Neural crest cell (in vitro differentiated cells): ENCODE measurements around the gene GATB. TPM values are rescaled to one million over a fixed set of nuclear protein-coding genes. Genes with fewer than 3 reads are reported as not detected.
A peak's percentile ranks its signal among the peaks of the same experiment; 100 is the strongest.

ENCODE experiments used
- DNase-seq: peaks from one replicate; pipeline ENCODE4 v3.0.0; 2021; ENCODE audit warnings: low read depth, mixed read lengths, low spot score
- H3K27ac Mint-ChIP-seq: one replicate; pipeline ENCODE4 v1.8.0; 2021; ENCODE audit warnings: mild to moderate bottlenecking, mixed read lengths; ENCODE audit not compliant: unreplicated experiment
- H3K27me3 Mint-ChIP-seq: 2 replicates; pipeline ENCODE4 v1.8.0; 2021; ENCODE audit warnings: low read depth, mild to moderate bottlenecking, mixed read lengths
- H3K36me3 Mint-ChIP-seq: 2 replicates; pipeline ENCODE4 v1.8.0; 2021; ENCODE audit warnings: low read depth, mild to moderate bottlenecking, mixed read lengths
- H3K4me1 Mint-ChIP-seq: 2 replicates; pipeline ENCODE4 v1.8.0; 2021; ENCODE audit warnings: mixed read lengths
- H3K4me3 Mint-ChIP-seq: one replicate; pipeline ENCODE4 v1.8.0; 2021; ENCODE audit warnings: mild to moderate bottlenecking, mixed read lengths
- H3K9me3 Mint-ChIP-seq: 2 replicates; pipeline ENCODE4 v1.8.0; 2021; ENCODE audit warnings: mixed read lengths
- total RNA-seq: library from RNA; stranded (reverse); gene quantifications from 2 replicates; pipeline ENCODE4 v1.2.1, GENCODE V29; 2021
- TF ChIP-seq, protein P1 (sequence below): fragments of 200-600 bp; sonication (generic); conservative IDR thresholded peaks from 2 replicates; pipeline ENCODE4 v1.5.0; 2021; ENCODE audit warnings: antibody characterized with exemption, mild to moderate bottlenecking

The GATB gene
- total RNA-seq, 1 donor from 2014 or later: 24.9 TPM

DNA sequence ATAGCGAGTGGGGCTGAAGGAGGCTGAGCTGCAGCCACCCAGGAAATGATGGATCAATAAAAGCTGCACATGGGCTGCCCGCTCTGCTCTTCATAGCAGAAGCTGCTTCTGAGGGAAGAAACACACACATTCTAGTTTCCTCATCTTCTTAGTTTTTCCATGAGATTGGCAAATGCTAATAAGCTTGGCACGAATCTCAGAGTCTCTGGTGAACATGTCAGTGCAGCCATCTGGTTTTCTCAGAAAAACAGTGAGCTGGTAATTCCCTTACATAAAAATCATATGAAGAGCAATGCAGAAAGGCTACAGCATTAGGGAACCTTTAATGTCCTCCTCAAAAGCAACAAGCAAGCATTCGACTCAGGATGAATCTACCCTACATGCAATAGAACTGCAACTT is 69.9 kb downstream of the GATB start:
- Mint-ChIP-seq H3K27ac (peak overlapping the region; percentile 10), H3K36me3 (peaks cover 2% of the 10 kb centered on the region), H3K4me3 (no peak overlapping the region), H3K27me3 (no peaks in the 10 kb centered on the region), H3K9me3 (no peaks in the 10 kb centered on the region), H3K4me1 (peaks cover 35% of the 10 kb centered on the region)
- TF ChIP-seq, protein P1, sequence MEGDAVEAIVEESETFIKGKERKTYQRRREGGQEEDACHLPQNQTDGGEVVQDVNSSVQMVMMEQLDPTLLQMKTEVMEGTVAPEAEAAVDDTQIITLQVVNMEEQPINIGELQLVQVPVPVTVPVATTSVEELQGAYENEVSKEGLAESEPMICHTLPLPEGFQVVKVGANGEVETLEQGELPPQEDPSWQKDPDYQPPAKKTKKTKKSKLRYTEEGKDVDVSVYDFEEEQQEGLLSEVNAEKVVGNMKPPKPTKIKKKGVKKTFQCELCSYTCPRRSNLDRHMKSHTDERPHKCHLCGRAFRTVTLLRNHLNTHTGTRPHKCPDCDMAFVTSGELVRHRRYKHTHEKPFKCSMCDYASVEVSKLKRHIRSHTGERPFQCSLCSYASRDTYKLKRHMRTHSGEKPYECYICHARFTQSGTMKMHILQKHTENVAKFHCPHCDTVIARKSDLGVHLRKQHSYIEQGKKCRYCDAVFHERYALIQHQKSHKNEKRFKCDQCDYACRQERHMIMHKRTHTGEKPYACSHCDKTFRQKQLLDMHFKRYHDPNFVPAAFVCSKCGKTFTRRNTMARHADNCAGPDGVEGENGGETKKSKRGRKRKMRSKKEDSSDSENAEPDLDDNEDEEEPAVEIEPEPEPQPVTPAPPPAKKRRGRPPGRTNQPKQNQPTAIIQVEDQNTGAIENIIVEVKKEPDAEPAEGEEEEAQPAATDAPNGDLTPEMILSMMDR: no peak
- DNase-seq: no peak

DNA sequence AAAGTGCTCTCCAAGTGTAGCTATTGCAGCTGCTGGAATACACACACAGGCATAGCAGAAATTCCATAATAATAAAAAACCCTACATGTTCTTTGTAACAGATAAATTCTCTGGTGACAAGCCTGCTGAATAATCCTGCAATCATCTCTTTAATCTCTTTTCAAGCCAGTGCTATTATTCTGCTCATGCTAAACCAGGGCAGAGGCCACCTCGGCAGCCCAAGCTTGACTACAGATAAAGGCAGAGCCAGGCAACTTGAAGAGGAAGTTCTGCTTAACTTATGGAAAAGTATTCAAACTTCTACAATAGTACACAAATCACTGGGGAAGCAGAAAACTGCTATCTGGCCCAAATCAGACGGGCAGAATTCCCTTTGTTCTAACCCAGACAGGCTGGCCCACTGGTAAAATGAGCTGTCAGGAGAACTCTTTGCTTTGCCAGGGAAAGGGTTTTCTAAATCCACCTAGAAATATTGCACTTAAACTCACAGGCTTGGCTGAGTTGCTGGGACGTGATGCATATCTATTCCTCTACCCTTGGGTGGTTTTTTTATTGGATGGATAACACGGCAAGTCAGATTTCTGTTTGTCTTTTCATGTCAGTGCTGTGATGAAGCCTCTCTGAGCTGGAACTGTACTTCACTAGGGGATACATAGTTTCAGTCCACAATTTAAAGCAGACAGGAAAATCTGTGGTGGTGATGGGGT is 70.5 kb downstream of the GATB start:
- no peak overlapping the region for H3K4me3 Mint-ChIP-seq
- peaks cover 2% of the 10 kb centered on the region for H3K36me3 Mint-ChIP-seq
- H3K9me3 Mint-ChIP-seq: no peaks in the 10 kb centered on the region
- TF ChIP-seq, protein P1: no peak
- no peaks in the 10 kb centered on the region for H3K27me3 Mint-ChIP-seq
- no peak for DNase-seq
- H3K27ac Mint-ChIP-seq: peak overlapping the region; percentile 43
- peaks cover 35% of the 10 kb centered on the region for H3K4me1 Mint-ChIP-seq

DNA sequence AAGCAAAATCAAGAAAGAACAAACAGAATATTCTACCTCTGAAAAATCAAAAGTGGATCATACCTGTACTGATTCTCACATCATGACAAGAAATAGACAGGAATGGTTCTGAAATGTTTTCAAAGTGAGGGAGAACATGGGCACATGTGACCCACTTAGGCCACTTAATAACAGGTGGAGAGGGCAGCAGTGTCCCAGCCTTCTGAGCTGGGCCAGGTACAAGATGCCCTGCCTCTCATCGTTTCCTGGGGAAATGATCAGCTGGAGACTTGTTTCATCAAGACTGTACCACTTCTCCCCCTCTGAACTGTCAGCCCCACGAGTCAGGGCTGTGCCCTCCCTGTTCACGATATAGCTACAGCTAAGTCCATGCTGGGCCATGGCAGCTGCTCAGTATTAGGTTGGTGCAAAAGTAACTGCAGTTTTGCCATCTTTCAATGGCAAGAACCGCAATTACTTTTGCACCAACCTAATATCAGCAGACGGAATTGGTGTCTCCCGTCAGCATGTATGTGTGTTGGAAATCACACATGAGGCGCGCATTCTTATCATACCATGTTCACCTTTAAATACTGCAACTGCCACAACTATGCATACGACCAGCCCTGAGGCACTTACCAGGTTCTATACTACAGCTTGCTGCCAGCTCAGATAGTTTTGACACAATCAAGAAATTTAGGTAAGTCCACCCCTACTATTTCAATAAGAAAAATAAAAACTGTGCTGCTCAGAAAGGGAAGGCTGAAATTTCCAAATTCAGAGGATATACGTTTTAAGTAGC is 71.4 kb downstream of the GATB start:
- peak overlapping the region; percentile 87 for H3K27ac Mint-ChIP-seq
- H3K27me3 Mint-ChIP-seq: no peaks in the 10 kb centered on the region
- TF ChIP-seq, protein P1: no peak
- DNase-seq: no peak
- no peaks in the 10 kb centered on the region for H3K9me3 Mint-ChIP-seq
- H3K4me1 Mint-ChIP-seq: peaks cover 35% of the 10 kb centered on the region
- peaks cover 2% of the 10 kb centered on the region for H3K36me3 Mint-ChIP-seq
- H3K4me3 Mint-ChIP-seq: no peak overlapping the region

GRCh38 chr4:151688785-151689043 is 72.1 kb downstream of the GATB start:
- Mint-ChIP-seq H3K9me3 (no peaks in the 10 kb centered on the region), H3K4me3 (no peak overlapping the region), H3K27me3 (no peaks in the 10 kb centered on the region), H3K27ac (peak overlapping the region; percentile 87), H3K4me1 (peaks cover 35% of the 10 kb centered on the region), H3K36me3 (peaks cover 2% of the 10 kb centered on the region)
- TF ChIP-seq, protein P1: no peak
- DNase-seq: no peak

- DNase-seq: no peak
- no peaks in the 10 kb centered on the region for H3K9me3 Mint-ChIP-seq
- no peaks in the 10 kb centered on the region for H3K27me3 Mint-ChIP-seq
- TF ChIP-seq, protein P1: no peak
- H3K4me3 Mint-ChIP-seq: no peak overlapping the region
- H3K4me1 Mint-ChIP-seq: peaks cover 35% of the 10 kb centered on the region
- H3K36me3 Mint-ChIP-seq: peaks cover 3% of the 10 kb centered on the region
- H3K27ac Mint-ChIP-seq: peak overlapping the region; percentile 68
Observed at GRCh38 chr4:151688003-151688784, 72.6 kb downstream of the GATB start.
